GM21360 (cell line): ENCODE results near the gene AIMP2.
"Not testable (repeated sequence)": the region's sequence is repeated elsewhere in the genome, so short reads cannot be mapped to it uniquely, and the experiment has no call there.

Source experiments
- ATAC-seq: cut with Tn5 transposase; IDR thresholded peaks from one replicate; pipeline ENCODE4 v1.9.1; 2021; ENCODE audit warnings: mild to moderate bottlenecking, moderate library complexity; ENCODE audit not compliant: unreplicated experiment

AIMP2 gene

GRCh38 chr7:6008668-6009611 lies at the start of gene AIMP2, which contains the start of gene PMS2:
Gene AIMP2 (plus strand): TSS chr7:6009272. CDS start chr7:6009364, 92 bp downstream.
Gene PMS2 (minus strand): TSS chr7:6009049. CDS start chr7:6009019, 30 bp downstream.
- ATAC-seq: peak; percentile 91

GRCh38 chr7:5963205-5963604 lies 45.9 kb upstream of the AIMP2 start:
- ATAC-seq: not testable (repeated sequence)

DNA sequence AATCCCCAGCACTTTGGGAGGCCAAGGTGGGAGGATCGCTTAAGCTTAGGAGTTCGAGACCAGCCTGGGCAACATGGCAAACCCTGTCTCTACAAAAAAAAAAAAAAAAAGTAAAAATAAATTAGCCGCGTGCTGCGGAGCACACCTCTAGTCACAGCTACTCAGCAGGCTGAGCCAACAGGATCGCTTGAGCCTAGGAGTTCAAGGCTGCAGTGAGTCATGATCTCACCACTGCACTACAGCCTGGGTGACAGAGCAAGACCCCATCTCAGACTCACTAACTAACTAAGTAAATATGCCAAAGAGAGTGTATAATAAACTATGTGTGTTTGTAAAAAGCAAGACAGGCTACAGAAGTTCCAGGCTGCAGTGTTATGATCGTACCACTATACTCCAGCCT lies 45.3 kb upstream of the AIMP2 start:
- not testable (repeated sequence) for ATAC-seq

- not testable (repeated sequence) for ATAC-seq
Observed at GRCh38 chr7:5970347-5970911, 38.6 kb upstream of the AIMP2 start, which contains the start of gene RSPH10B. Gene RSPH10B (minus strand): TSS chr7:5970689. CDS start chr7:5967116, 3,573 bp downstream.

- ATAC-seq: not testable (repeated sequence)
Observed at GRCh38 chr7:5973580-5973979, 35.5 kb upstream of the AIMP2 start.

DNA sequence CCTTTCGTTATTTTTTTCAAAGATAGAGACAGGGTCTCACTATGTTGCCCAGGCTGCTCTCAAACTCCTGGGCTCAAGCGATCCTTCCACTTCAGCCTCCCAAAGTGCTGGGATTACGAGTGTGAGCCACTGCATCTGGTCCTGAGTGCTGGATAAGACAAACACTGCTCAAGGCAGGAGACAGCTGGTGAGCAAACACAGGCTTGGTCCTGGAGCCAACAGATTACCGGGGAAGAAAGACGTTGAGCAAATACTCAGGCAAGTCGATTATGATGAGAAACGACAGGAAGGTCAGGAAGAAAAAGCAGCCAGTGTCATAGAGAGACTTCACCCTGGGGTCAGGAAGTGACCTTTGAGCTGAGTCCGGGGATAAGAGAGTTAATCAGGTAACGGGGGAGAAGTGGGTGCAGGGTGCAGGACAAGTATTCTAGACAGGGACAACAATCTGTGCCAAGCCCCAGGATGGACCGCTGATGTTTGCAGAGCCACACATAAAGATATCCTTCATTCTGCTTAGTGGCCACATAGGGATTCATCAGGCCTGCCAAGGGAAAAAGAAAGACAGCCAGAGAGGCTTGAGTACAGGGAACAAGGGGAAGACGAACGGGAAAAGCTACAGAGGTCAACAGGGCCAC lies 29.3 kb upstream of the AIMP2 start:
- not testable (repeated sequence) for ATAC-seq

- ATAC-seq: not testable (repeated sequence)
Observed at GRCh38 chr7:5987061-5987460, 22.0 kb upstream of the AIMP2 start.

DNA sequence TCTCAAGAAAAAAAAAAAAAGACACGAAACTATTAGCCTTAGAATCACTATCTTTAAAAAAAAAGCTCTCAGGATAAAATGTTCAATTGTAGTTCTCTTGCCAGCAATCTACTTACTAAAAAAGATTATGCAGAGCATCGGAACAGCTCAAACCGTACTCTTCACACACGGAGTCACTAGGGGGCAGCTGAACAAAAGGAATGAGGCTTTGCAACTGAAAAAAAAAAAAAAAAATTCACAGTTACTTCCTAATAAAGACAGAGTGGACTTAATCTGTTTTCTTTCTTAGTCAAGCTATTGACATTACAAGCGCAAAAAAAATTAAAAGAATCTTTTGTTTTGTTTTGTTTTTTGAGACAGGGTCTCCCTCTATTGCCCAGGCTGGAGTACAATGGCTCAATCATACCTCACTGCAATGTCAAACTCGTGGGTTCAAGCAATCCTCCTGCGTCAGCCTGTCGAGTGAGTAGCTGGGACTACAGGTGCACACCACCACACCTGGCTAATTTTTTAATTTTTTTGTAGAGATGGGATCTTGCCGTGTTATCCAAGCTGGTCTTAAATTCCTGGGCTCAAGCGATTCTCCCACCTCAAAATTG lies 11.8 kb upstream of the AIMP2 start:
- no peak for ATAC-seq

DNA sequence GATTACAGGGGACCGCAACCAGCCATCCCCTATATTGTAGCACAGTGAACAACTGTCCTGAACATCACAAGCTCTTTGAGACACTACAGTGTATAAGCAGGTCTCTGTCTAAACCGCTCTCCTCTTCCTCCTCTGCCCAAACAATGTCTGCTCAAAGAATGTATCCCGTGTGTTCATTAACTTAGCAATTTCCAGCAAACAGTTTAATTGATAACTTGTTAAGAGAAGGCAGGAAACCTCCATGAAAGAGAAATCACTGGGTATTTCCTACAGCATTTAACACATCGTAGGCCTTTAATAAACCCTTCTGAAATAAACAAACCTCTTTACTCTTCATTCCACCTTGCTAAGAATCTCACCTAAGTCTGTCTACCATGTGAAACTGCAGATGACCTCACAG lies 1.7 kb upstream of the AIMP2 start:
- no peak for ATAC-seq

DNA sequence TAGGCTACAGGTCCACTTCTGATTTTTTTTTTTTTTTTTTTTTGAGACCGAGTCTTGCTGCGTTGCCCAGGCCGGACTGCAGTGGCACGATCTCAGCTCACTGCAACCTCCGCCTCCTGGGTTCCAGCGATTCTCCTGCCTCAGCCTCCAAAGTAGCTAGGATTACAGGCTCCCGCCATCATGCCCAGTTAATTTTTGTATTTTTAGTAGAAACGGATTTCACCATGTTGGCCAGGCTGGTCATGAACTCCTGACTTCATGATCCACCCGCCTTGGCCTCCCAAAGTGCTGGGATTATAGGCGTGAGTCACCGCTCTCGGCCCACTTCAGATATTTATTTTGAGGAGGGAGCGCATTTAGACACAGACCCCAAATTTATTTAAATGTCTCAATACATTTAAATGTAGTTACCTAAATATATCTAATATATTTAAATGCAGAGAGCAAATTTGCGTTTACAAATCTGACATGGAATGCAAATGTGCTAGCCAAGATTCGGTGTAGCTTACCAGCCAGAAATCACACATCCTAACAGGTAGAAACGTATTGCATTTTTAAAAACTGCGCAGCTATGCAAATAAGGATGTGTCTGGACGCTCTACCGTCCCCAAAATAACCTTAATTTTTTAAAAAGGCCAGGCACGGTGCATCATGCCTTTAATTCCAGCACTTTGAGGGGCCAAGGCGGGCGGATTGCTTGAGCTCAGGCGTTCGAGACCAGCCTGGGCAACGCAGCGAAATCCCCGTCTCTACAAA lies 1.1 kb upstream of the AIMP2 start:
- not testable (repeated sequence) for ATAC-seq

- ATAC-seq: not testable (repeated sequence)
Observed at GRCh38 chr7:6010370-6010769, 1.3 kb downstream of the AIMP2 start.

- ATAC-seq: no peak
Observed at GRCh38 chr7:6011541-6011940, 2.5 kb downstream of the AIMP2 start.

- ATAC-seq: no peak
Observed at GRCh38 chr7:6012355-6013104, 3.5 kb downstream of the AIMP2 start.

DNA sequence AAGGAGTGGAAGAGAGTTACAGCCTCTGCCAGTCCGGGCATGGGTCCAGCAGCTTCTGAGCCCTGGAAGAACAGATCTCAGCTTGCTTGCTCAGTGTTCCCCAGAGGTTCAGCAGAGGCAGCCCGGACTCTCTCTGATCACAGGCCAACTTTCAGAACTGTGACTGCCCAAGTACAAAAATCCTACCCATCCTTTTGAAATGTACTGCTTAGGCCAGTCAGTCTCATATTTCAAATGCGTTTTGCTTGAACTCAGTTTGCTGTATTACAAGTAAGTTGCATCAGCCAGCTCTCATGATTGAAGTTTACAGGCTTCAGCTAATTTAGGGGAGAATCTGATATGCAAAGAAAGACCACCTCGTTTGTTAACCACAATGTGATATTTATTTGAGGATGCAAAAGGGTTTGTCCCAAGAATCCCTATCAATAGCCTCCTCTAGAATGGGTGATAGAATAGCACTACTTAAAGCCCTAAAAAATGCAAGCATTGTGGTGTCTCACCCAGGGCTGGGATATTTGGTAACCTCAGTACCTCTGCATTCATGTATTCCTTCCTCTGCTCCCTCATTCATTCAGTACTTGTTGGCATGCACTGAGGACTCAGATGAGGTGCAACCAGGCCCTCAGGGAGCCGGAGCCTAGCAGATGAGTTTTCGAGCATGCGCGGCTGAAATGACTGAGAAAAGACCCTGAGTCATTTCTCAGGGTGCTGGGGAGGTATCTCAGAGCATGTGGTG lies 7.0 kb downstream of the AIMP2 start:
- ATAC-seq: no peak

DNA sequence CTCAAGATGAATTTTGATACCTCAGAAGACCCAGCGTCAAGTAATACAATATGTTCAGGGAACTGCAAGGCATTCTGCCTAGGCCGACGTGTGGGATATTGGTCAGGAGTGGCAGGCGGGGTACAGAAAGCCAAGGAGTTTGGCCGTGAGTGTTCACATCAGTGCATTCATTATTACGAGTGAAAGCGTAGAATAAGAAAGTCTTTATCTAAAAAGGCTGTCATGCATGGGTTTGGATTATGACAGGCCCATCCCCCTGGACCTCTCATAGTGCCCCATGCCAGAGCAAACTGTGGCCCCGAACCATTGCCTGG lies 7.5 kb downstream of the AIMP2 start:
- ATAC-seq: no peak

DNA sequence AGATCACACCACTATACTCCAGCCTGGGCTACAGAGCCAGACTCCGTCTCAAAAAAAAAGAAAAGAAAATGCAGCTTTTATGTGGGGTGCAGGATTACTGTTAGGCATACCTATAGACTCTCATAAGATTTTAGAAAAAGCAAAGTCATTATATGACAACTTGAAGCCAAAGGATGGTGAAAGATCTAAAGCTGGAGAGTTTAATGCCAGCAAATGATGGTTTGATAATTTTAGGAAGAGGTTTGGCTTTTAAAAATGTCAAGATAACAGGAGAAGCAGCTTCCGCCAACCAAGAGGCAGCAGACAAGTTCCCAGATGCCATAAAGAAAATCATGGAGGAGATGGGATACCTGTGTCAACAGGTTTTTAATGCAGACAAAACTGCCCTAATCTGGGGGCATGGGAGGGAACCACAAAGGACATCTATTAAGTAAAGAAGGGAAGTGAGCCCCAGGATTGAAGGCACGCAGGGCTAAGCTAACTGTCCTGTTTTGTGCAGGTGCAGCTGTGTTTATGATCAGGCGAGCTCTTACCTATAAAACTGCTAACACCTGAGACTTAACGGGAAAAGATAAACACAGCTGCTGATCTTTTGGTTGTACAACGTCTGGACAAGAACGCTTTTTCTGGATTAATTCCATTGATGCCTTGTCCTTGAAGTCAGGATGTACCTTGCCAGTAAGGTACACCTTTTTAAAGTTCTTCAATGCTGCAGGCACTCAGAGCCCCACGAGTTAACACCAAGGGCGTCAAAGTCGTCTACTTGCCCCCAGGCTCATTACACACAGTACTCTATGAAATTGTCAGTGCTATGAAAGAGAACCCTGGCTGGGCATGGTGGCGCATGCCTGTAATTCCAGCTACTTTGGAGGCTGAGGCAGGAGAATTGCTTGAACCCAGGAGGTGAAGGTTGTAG lies 11.6 kb downstream of the AIMP2 start:
- ATAC-seq: no peak

DNA sequence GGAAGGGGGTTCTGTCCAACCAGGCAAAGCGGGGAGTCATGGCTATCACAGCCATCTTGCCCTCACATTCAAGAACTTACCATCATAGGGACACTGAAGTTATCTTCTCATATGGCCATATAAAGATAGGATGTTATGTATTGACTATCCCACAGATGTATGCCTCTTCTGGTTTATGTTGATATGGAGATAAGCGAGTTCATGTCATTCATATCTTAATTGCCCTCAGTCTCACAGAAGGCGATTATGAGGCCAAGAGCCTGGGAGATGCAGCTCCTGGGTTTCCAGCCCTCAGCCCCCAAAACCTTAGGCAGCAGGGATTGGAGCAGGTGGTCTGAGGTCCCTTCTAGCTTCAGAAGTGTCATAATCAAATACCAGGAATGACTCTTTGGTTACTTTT lies 13.6 kb downstream of the AIMP2 start:
- ATAC-seq: no peak

GRCh38 chr7:6023974-6024435 lies 14.9 kb downstream of the AIMP2 start:
- ATAC-seq: no peak
